Activated CD4-positive, alpha-beta T cell treated with anti-CD3 and anti-CD28 coated beads for 4 hours (primary cell): ENCODE data around the gene RAB11FIP3.

ENCODE experiments used
- DNase-seq, 2 donors: peaks; one replicate each; pipeline ENCODE4 v3.0.0-alpha.2; 2020

Gene RAB11FIP3

DNA sequence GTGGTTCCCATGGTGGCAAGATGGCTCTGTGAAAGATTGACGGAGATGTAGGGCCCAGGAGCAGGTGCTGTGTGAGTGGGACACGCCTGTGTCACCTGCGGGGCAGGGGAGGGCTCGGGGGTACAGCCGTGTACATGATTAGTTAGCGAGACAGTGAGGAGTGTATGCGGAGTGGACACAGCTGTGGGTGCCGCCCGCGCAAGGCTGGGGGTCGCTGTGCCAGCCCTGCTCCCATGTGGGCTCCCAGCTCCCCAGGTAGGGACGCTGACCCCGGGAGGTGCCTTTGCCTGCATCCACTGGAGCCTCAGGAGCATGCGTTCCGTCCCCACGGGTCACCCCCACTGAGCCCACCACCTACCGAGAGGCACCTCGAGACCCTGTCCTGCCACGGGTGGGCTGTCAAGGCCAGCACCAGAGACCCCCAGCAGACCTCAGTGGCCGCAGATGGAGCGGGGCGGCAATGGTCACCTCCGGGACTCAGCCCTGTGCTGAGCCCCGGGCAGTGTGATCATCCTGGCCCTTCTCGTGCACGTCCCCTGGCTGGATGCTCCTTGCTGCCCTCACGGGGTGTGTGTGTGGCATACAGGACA is 109.5 kb downstream of the RAB11FIP3 start:
- no peak for DNase-seq

GRCh38 chr16:535446-536405 is 110.3 kb downstream of the RAB11FIP3 start:
- no peak for DNase-seq

DNA sequence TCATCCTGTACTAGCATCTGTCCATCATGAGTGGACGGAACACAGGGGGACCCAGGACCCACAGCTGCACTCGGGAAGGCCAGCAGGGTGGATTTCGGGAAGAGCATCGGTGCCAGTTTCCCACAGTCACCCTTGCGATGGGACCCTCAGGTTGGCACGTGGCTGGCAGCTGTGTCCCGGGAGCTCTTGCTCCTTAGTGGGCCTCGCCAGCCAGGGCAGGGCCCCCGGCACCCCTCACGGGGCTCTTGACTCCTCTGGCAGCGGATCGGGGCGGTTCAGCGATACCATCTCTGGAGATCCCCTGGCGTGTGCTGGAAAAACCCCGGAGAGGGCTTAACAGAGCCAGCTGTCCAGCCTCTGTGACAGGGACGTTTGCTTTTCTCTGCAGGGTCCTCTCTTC is 111.3 kb downstream of the RAB11FIP3 start:
- DNase-seq: no peak

DNA sequence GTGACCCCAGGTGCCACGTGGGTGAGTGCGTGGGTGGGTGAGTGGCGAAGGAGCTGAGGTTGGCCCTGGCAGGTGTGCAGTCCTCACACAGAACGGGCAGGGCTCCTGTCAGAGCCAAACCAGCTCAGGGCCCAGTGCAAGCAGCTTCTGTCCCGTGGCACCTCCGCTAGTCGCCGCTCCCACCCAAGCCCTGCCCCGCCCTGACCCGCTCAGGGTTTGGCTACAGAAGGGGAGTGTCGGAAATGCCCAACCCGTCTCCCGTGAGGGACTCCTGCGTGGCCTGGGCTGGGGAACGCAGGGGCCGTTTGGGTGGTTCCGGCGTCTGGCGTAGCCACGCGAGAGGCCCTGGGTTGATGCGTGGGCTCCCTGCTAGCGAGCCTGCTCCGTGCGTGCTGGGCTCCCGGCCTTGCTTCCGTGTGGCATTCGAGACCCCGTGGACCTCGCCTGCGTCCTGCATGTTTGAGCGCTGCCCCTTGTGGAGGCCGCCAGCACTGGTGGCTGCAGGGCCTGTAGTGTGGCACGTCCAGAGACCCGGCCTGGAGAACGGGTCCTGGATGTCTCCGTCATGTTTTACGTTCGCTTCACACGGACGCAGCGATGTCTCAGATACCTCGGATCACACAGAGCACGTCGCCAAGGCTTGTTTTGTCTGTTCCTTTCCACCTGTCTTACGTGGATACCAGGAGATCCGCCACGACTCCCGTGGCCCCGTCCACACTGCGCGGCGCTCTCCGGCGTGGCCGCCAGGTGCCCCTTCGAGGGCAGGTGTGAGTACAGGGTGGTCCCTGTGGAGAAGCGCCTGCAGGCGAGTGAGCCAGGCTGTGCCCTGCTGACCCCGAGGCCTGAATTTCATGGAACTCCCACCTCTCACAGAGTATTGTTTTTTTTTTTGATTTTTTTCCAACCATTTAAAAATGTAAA is 112.2 kb downstream of the RAB11FIP3 start:
- peak in 1 of 2 donors; percentile 42 for DNase-seq

DNA sequence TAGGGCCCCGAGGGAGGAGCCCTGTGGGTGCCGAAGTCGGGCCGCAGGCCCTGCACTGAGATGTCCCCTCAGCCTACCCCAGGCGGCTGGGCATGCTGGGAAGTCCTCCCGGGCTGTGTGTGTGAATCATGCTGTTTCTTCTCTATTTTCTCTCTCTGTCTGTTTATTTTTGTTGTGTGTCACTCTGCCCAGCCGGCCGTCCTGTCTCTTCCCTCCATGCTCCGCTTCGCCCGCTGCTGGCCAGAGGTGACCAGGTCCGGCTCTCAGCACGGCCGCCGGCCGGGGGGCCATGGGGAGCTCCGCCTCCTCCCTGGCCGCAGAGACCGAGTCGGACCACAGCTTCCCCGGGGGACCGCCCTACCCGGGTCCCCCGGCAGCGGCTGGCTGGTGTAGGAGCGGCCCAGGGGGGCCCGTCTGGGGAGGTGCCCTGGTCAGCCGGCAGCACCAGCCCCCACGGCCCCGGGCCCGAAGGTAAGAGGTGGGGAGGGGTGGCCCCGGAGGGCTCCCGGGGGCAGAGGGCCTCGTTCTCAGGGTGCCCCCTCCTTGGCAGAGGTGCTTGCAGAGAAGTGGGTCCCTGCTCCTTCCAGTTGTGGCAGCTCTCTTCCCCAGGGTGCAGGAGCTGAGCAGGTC is 114.6 kb downstream of the RAB11FIP3 start:
- DNase-seq: no peak

GRCh38 chr16:540645-541340 is 115.3 kb downstream of the RAB11FIP3 start:
- no peak for DNase-seq

DNA sequence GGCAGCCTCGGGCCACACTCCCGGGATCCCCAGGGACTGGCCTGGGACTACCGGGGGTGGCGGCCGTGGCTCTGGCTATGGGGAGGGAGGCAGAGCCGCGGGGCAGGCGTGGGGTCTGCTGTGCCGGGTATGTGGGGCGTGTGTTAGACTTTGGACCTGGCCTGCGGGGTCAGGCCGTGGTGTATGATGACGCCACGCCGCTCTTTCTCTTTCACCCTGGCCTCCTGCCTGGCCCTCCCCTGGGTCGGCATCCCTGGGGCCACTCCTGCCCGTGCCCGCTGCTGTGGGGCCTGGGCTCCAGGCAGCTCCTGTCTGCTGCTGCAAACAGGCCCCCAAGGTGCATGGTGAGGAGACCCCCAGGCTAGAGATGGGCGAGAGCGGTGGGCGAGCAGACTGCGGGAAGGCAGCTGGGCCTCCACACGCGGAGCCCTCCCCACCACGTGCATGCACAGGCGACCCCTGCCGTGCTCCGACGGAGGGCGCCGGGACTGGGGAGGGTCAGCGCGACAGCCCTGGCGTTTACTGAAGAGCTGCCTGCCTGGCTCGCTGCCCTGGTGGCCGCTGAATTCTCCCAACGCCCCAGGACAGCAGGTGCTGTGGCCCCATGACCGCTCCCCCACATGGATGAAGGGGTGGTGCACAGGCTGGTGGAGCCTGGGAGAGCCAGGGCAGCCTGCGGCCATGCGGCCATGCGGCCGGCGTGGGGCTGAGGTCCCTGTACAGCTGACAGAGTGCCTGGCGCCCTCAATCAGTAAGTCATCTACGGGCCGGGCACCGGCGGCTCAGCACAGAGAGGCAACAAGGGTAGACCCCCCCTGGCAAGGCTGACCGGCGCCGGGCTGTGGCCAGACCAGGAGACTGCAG is 118.1 kb downstream of the RAB11FIP3 start:
- no peak for DNase-seq

- DNase-seq: no peak
These were observed 119.1 kb downstream of the RAB11FIP3 start for GRCh38 chr16:544517-544916.

DNA sequence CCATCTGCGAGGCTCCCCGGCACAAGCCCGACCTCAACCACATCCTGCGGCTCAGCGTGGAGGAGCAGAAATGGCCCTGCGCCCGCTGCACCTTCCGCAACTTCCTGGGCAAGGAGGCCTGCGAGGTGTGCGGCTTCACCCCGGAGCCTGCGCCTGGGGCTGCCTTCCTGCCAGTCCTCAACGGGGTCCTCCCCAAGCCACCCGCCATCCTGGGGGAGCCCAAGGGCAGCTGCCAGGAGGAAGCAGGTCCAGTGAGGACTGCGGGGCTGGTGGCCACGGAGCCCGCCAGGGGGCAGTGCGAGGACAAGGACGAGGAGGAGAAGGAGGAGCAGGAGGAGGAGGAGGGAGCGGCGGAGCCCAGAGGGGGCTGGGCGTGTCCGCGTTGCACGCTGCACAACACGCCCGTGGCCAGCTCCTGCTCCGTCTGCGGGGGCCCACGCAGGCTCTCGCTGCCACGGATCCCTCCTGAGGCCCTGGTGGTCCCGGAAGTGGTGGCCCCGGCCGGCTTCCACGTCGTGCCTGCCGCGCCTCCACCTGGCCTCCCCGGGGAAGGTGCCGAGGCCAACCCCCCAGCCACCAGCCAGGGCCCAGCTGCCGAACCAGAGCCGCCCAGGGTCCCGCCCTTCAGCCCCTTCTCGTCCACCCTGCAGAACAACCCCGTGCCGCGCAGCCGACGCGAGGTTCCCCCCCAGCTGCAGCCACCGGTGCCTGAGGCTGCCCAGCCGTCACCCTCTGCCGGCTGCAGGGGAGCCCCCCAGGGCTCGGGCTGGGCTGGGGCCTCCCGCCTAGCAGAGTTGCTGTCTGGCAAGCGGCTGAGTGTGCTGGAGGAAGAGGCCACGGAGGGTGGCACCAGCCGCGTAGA is 121.7 kb downstream of the RAB11FIP3 start:
- DNase-seq: peak; percentile 29 to 52

DNA sequence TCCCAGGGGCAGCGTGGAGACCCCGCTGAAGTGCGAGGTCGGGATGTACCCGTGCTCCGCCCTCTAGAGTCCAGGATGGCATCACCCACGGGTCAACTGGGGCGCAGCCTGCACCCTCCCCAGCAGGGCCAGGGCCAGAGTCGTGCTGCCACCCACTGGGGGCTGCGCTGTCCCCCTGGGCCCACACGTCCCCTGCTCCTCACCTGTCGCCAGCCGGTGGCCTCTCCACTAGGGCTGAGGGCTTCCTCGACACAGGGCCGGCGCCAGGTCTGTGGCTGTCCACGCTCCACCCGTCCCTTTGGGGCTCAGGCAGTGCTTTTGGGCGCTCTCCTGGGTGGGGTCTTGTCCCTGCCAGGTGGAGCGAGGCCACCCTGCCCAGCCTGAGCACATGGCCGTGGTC is 123.1 kb downstream of the RAB11FIP3 start:
- no peak for DNase-seq

GRCh38 chr16:549544-550263 is 124.3 kb downstream of the RAB11FIP3 start:
- DNase-seq: no peak

DNA sequence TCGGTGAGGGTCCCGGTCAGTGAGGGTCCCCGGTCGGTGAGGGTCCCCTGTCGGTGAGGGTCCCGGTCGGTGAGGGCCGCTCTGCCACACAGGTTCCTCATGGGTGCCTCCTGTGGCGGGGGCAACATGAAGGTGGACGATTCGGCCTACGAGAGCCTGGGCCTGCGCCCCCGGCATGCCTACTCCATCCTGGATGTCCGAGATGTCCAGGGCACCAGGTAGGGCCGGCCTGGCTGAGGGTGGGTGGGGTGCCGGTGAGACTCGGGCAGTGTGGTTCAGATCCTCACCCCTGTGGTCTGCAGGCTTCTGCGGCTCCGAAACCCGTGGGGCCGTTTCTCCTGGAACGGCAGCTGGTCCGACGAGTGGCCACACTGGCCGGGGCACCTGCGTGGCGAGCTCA is 125.8 kb downstream of the RAB11FIP3 start:
- DNase-seq: no peak

DNA sequence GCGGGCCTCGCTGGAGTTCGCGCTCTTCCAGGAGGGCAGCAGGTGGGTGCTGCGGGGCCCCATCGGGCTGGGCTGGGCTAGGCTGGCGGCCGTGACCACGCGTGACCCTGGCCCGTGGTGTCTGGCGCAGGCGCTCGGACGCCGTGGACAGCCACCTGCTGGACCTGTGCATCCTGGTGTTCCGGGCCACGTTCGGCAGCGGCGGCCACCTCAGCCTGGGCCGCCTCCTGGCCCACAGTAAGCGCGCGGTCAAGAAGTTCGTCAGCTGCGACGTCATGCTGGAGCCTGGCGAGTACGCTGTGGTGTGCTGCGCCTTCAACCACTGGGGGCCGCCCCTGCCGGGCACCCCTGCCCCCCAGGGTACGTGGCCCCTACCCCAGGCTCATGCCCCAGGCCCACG is 126.7 kb downstream of the RAB11FIP3 start:
- no peak for DNase-seq

DNA sequence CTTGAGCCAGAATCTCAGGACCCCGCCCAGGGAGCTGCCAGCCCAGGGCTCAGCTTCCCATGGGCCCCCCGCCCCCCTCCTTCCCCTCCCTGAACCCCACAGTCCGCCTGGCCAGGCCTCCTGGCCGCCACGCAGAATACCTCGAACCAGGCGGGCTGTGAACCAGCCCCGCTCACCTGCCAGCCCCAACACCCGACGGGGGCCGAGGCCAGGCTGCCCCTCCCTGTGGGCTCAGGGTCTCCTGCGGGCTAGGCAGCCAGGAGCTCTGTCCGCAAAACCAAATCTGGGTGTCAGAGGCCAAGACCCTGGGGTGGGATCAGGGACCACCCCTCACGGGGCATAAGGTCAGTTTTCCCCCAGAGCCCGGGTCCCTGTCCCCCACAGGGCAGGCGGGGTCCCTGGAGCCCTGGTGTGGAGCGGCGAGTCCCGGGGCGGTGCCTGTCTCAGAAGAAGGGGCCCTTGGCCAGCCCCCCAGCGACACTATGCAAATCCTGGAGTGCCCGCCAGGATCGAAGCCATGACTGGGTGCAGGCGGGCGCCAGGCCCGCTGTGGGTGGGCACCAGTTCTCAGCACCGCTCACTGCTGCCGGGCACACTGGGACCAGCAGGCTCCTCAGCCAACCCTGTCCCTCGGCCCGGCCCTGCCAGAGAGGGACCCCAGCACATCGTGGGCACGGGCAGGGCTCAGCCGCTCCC is 128.3 kb downstream of the RAB11FIP3 start:
- DNase-seq: no peak

GRCh38 chr16:554297-554621 is 128.8 kb downstream of the RAB11FIP3 start:
- DNase-seq: no peak

DNA sequence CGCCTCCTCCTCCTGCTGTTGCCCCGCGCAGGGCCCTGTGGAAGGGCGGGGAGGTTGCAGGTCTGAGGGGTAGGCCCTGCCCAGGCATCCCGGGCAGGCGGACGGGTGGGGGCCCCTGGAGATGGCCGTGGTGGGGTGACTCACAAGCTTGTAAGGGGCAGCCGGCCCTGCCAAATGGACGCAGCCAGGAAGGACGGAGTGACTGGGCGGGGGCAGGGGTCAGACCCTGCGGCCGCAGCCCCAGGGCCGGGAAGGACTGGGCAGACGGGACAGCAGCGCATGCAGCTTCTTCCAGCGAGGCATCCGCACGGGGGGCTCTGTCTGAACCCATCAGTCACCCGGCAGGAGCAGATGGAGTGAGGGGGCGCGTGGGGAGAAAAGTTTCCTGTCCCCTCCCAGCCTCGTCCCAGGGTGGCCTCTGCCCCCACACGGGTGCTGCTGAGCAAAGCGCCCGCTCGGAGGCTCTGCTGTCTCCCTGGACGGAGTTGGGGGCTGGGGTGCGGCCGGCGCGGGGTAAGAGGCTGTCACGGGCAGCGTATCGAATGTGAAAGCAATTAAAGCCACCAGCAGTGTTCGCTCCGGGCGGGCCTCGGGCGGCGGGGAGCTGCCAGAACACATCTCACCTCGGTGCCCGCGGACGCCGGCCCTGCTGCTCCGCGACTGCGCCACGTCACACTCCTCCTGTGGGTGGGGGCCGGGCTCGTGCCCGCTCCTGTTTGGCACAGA is 129.4 kb downstream of the RAB11FIP3 start:
- no peak for DNase-seq

- no peak for DNase-seq
These were observed 130.4 kb downstream of the RAB11FIP3 start for GRCh38 chr16:555528-556473.
